ENCODE results near the gene CDC42BPB.

CDC42BPB gene

DNA sequence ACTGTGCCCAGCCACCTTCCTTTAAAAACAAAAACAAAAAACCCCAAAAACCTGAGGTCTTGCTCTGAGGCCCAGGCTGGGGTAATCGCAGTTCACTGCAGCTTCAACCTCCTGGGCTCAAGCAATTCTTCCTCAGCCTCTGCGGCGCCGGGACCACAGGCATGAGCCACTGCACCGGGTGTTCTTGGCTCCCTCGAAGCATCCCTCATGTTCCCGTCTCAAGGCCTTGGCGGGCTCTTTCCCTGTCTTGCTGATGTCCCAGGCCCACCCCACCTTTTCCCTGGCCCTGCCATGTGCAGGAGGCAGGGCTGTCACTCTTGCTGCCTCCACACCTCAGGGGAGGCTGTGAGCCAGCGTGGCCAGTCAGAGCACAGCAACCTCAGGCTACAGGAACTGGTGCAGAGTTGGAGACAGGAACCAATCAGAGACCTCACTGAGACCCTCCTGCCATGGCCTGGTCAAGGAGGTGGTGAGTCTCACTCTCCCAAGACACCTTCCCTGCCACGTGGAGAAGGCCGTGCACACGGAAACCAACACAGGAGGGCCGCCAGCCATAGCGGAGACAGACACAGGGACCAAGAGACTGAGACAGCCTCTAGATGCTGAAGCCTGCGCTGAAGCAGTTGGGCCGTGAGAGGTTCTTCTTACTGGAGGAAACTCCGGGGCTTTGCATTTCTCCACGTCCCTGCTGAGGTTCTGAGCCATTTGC is 140.8 kb downstream of the CDC42BPB start:
- Histone ChIP-seq H2BK15ac (ENCODE audit: low read length) (no peak overlapping the region), H3K79me1 (ENCODE audit: low read depth, low read length) (no peaks in the 10 kb centered on the region), H3K4ac (ENCODE audit: low read length) (no peak overlapping the region), H4K91ac (ENCODE audit: low read depth, low read length, poor library complexity) (no peak overlapping the region), H3K4me2 (ENCODE audit: insufficient read depth, low read length, poor library complexity, severe bottlenecking) (no peak overlapping the region), H2BK5ac (ENCODE audit: low read length) (peak overlapping the region; percentile 29), H3K27ac (replicated peaks; ENCODE audit: low read length) (no peak overlapping the region), H2AK5ac (ENCODE audit: low read depth, low read length) (no peak overlapping the region), H3K9me3 (replicated peaks in 1 of 2; ENCODE audit: control insufficient read depth in 2 of 2, insufficient read depth in 1 of 2, low read depth in 1 of 2, low read length in 2 of 2) (peaks cover 5 to 6% of the 10 kb centered on the region in 2 donors), H4K8ac (ENCODE audit: low read depth, low read length) (no peak overlapping the region), H2AFZ (ENCODE audit: low read length) (no peak overlapping the region), H3K4me1 (ENCODE audit: control insufficient read depth in 2 of 2, insufficient read depth in 1 of 2, low read depth in 1 of 2, low read length in 2 of 2) (no peaks in the 10 kb centered on the region), H3K18ac (ENCODE audit: low read length) (peak overlapping the region; percentile 45), H2BK120ac (ENCODE audit: low read depth, low read length) (no peak overlapping the region), H3K27me3 (ENCODE audit: control insufficient read depth in 3 of 3, insufficient read depth in 3 of 3, low read depth in 1 of 3, low read length in 3 of 3) (no peaks in the 10 kb centered on the region), H3K14ac (ENCODE audit: low read length) (no peak overlapping the region), H3K36me3 (replicated peaks in 1 of 2; ENCODE audit: control insufficient read depth in 2 of 2, insufficient read depth in 2 of 2, low read length in 2 of 2) (peaks cover 0 to 3% of the 10 kb centered on the region in 2 donors), H2BK12ac (ENCODE audit: low read length) (no peak overlapping the region), H3K4me3 (ENCODE audit: low read length in 2 of 2) (no peak overlapping the region), H3K9ac (ENCODE audit: low read depth, low read length, poor library complexity) (peak overlapping the region; percentile 85), H3K23ac (ENCODE audit: low read depth, low read length, poor library complexity) (no peak overlapping the region)
- DNase-seq (ENCODE audit: low spot score): no peak
- WGBS, 2 donors (ENCODE audit: extremely low coverage in 2 of 2, insufficient read length in 2 of 2, insufficient replicate concordance in 1 of 2): no CpG with 5 or more reads among the region's 18 CpGs

DNA sequence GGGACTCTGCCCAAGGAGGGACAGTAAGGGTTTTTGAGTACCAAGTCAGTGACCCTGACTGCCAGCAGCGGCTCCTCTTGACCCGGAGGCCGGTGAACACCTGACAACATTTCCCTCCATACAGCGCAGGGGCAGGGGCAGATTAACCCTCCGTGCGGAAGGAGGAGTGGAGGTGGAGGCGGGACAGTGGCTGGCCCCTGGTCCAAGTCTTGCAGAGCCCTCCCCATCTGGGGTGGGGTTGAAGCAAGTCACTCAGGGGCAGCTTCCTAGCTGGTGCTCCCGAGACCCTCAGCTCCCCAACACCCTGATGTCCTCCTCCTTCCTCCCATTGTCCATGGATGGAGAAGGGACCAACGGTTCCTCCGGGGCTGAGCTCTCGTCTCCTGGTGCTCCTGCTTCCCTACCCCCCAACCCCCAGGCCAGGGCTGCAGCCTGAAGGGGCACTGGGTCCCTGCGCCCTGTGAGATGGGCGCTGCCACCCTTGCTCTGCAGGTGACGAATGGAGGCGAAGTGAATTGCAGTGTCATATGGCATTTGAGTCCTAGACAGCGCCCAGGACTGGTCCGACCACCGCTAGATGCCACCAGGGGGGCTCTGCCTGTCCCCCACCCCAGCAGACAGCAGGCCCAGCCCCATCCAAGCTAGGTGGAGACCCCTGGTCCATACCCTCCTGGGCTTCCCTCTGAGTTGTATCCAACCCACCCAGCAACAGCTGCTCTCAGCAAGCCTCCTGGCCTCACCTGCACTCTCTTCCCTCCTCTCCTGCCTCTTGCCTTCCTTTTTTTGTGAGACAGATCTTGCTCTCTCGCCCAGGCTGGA is 141.8 kb downstream of the CDC42BPB start:
- Histone ChIP-seq H4K91ac (ENCODE audit: low read depth, low read length, poor library complexity) (no peak overlapping the region), H3K4me3 (ENCODE audit: low read length in 2 of 2) (no peak overlapping the region), H3K23ac (ENCODE audit: low read depth, low read length, poor library complexity) (peak overlapping the region; percentile 6), H2BK12ac (ENCODE audit: low read length) (no peak overlapping the region), H3K14ac (ENCODE audit: low read length) (no peak overlapping the region), H3K4ac (ENCODE audit: low read length) (peak overlapping the region; percentile 89), H2AFZ (ENCODE audit: low read length) (no peak overlapping the region), H3K4me1 (ENCODE audit: control insufficient read depth in 2 of 2, insufficient read depth in 1 of 2, low read depth in 1 of 2, low read length in 2 of 2) (no peaks in the 10 kb centered on the region), H3K9me3 (replicated peaks in 1 of 2; ENCODE audit: control insufficient read depth in 2 of 2, insufficient read depth in 1 of 2, low read depth in 1 of 2, low read length in 2 of 2) (peaks cover 2 to 5% of the 10 kb centered on the region in 2 donors), H3K79me1 (ENCODE audit: low read depth, low read length) (peaks cover 1% of the 10 kb centered on the region), H2AK5ac (ENCODE audit: low read depth, low read length) (peak overlapping the region; percentile 43), H2BK5ac (ENCODE audit: low read length) (no peak overlapping the region), H4K8ac (ENCODE audit: low read depth, low read length) (no peak overlapping the region), H2BK120ac (ENCODE audit: low read depth, low read length) (no peak overlapping the region), H3K4me2 (ENCODE audit: insufficient read depth, low read length, poor library complexity, severe bottlenecking) (no peak overlapping the region), H2BK15ac (ENCODE audit: low read length) (peak overlapping the region; percentile 56), H3K18ac (ENCODE audit: low read length) (peak overlapping the region; percentile 70), H3K27ac (replicated peaks; ENCODE audit: low read length) (no peak overlapping the region), H3K27me3 (ENCODE audit: control insufficient read depth in 3 of 3, insufficient read depth in 3 of 3, low read depth in 1 of 3, low read length in 3 of 3) (no peaks in the 10 kb centered on the region), H3K9ac (ENCODE audit: low read depth, low read length, poor library complexity) (no peak overlapping the region), H3K36me3 (replicated peaks in 1 of 2; ENCODE audit: control insufficient read depth in 2 of 2, insufficient read depth in 2 of 2, low read length in 2 of 2) (peaks cover 0 to 3% of the 10 kb centered on the region in 2 donors)
- DNase-seq (ENCODE audit: low spot score): no peak
- no CpG with 5 or more reads among the region's 19 CpGs for WGBS, 2 donors (ENCODE audit: extremely low coverage in 2 of 2, insufficient read length in 2 of 2, insufficient replicate concordance in 1 of 2)

DNA sequence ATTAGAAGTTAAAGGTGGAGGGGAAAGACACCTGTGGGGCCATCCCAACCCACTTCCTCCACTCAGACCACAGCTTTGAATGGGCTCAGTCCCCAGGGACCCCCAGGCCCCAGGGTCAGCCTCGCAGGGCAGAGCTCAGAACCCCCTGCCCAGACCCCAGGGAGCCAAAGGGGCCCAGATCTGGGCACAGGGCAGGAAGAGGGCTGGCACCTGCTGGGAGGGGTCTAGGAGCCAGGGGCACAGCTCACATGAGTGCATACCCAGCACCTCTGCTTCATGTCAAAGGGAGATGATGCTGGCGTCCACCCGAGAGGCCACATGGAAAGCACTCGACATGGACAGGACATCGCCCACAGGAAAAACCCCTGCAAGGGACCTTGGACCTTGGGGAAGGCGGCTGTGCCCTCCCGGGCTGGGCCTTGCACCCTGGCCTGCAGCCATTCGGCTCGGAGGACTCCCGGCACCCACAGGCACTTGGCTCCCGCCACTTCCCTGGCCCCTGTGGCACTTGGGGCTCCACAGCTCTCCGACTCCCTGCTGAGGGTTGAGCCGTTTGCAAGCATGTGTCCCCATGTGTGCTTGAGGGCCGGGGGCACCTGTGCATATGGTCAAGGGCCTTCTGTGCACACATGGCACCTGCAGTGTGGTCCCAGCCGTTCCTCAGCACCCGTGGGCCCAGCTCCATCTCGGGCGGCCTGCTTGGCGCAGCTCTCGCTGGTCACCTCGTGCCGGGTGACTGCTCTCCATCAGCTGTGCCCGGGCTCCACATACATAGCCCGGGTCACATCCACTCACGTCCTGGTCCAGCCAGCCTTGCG is 142.7 kb downstream of the CDC42BPB start:
- Histone ChIP-seq H3K4me1 (ENCODE audit: control insufficient read depth in 2 of 2, insufficient read depth in 1 of 2, low read depth in 1 of 2, low read length in 2 of 2) (no peaks in the 10 kb centered on the region), H2BK120ac (ENCODE audit: low read depth, low read length) (no peak overlapping the region), H3K79me1 (ENCODE audit: low read depth, low read length) (peaks cover 1% of the 10 kb centered on the region), H3K4me3 (ENCODE audit: low read length in 2 of 2) (no peak overlapping the region), H3K4me2 (ENCODE audit: insufficient read depth, low read length, poor library complexity, severe bottlenecking) (no peak overlapping the region), H2AK5ac (ENCODE audit: low read depth, low read length) (peak overlapping the region; percentile 57), H2BK12ac (ENCODE audit: low read length) (peak overlapping the region; percentile 22), H3K9ac (ENCODE audit: low read depth, low read length, poor library complexity) (no peak overlapping the region), H4K8ac (ENCODE audit: low read depth, low read length) (no peak overlapping the region), H3K27ac (replicated peaks; ENCODE audit: low read length) (no peak overlapping the region), H4K91ac (ENCODE audit: low read depth, low read length, poor library complexity) (peak overlapping the region; percentile 72), H2BK15ac (ENCODE audit: low read length) (peak overlapping the region; percentile 26), H3K27me3 (ENCODE audit: control insufficient read depth in 3 of 3, insufficient read depth in 3 of 3, low read depth in 1 of 3, low read length in 3 of 3) (no peaks in the 10 kb centered on the region), H3K9me3 (replicated peaks in 1 of 2; ENCODE audit: control insufficient read depth in 2 of 2, insufficient read depth in 1 of 2, low read depth in 1 of 2, low read length in 2 of 2) (no peaks in the 10 kb centered on the region), H2AFZ (ENCODE audit: low read length) (no peak overlapping the region), H3K14ac (ENCODE audit: low read length) (no peak overlapping the region), H3K36me3 (replicated peaks in 1 of 2; ENCODE audit: control insufficient read depth in 2 of 2, insufficient read depth in 2 of 2, low read length in 2 of 2) (peaks cover 0 to 3% of the 10 kb centered on the region in 2 donors), H3K4ac (ENCODE audit: low read length) (peak overlapping the region; percentile 89), H3K18ac (ENCODE audit: low read length) (peak overlapping the region; percentile 44), H3K23ac (ENCODE audit: low read depth, low read length, poor library complexity) (peak overlapping the region; percentile 6), H2BK5ac (ENCODE audit: low read length) (no peak overlapping the region)
- no peak for DNase-seq (ENCODE audit: low spot score)
- no CpG with 5 or more reads among the region's 26 CpGs for WGBS, 2 donors (ENCODE audit: extremely low coverage in 2 of 2, insufficient read length in 2 of 2, insufficient replicate concordance in 1 of 2)

All from neuronal stem cell (in vitro differentiated cells).